CD4-positive, alpha-beta T cell (primary cell): Measurements from ENCODE around the gene CADM2. TPM values are rescaled to one million over a fixed set of nuclear protein-coding genes. Genes with fewer than 3 reads are reported as not detected.

Experiments used
- ATAC-seq: fragments of 200-7000 bp; cut with Tn5 transposase; one replicate; pipeline ENCODE4 v1.10.0; 2022; ENCODE audit warnings: mild to moderate bottlenecking; ENCODE audit not compliant: poor library complexity
- CTCF ChIA-PET: fragments of 350-600 bp; sonication (Branson Sonifier 250); formaldehyde crosslinking; loops from one replicate; lab custom pipeline; 2021; ENCODE audit warnings: antibody characterized with exemption, inconsistent platforms; lab: Charles Lee
- POLR2A ChIA-PET: fragments of 350-600 bp; sonication (Branson Sonifier 250); formaldehyde crosslinking; loops from one replicate; lab custom pipeline; 2021; ENCODE audit warnings: antibody characterized with exemption, inconsistent platforms; lab: Charles Lee
- DNase-seq, 14 experiments: peaks; one replicate each; pipeline ENCODE4 v3.0.0-alpha.2; 2013 to 2020; ENCODE audit warnings: mixed read lengths in 2 of 14
- H3K27ac ChIP-seq, 2 donors: one replicate each; pipeline versions ENCODE4 v1.5.1 to v1.7.0; 2013; ENCODE audit warnings: low read length in 2 of 2, low read depth in 1 of 2, mild to moderate bottlenecking in 1 of 2
- H3K27me3 ChIP-seq, 2 experiments: 1 replicate in 1 of 2; 2 replicates in 1 of 2; pipeline versions ENCODE4 v1.6.1 to v1.7.0; 2013; ENCODE audit warnings: low read length in 2 of 2, control low read depth in 1 of 2, mild to moderate bottlenecking in 1 of 2, moderate library complexity in 1 of 2; ENCODE audit not compliant: insufficient read depth in 2 of 2, control insufficient read depth in 1 of 2
- H3K36me3 ChIP-seq: one replicate; pipeline ENCODE4 v1.6.1; 2013; ENCODE audit warnings: low read length, control low read depth; ENCODE audit not compliant: insufficient read depth
- H3K4me1 ChIP-seq: one replicate; pipeline ENCODE4 v1.6.1; 2013; ENCODE audit warnings: low read length, control low read depth; ENCODE audit not compliant: insufficient read depth
- H3K4me3 ChIP-seq: one replicate; pipeline ENCODE4 v1.5.1; 2013; ENCODE audit warnings: mild to moderate bottlenecking, low read length, moderate library complexity
- H3K9me3 ChIP-seq, 2 experiments: 1 replicate in 1 of 2; 2 replicates in 1 of 2; pipeline versions ENCODE4 v1.6.1 to v1.7.0; 2013; ENCODE audit warnings: low read length in 2 of 2, mild to moderate bottlenecking in 2 of 2, control low read depth in 1 of 2, moderate library complexity in 1 of 2; ENCODE audit not compliant: control insufficient read depth in 1 of 2, insufficient read depth in 1 of 2
- H3K27ac Mint-ChIP-seq: one replicate; pipeline ENCODE4 v1.8.0; 2020; ENCODE audit warnings: mixed read lengths
- H3K27me3 Mint-ChIP-seq: one replicate; pipeline ENCODE4 v1.8.0; 2021; ENCODE audit warnings: mixed read lengths
- H3K36me3 Mint-ChIP-seq: one replicate; pipeline ENCODE4 v1.8.0; 2021; ENCODE audit warnings: low read depth, mixed read lengths
- H3K4me1 Mint-ChIP-seq: one replicate; pipeline ENCODE4 v1.8.0; 2021; ENCODE audit warnings: low read depth, mixed read lengths
- H3K4me3 Mint-ChIP-seq: one replicate; pipeline ENCODE4 v1.8.0; 2020; ENCODE audit warnings: mild to moderate bottlenecking, mixed read lengths
- H3K9me3 Mint-ChIP-seq: one replicate; pipeline ENCODE4 v1.8.0; 2020; ENCODE audit warnings: mixed read lengths
- intact Hi-C, 2 experiments: fragments of 100-400 bp; cut with DNase I in 1 of 2; cut with micrococcal nuclease in 1 of 2; formaldehyde crosslinking; loops; one replicate each; pipeline versions ENCODE4 v1.15.1 to v1.9.0; 2023 to 2025; cut with DNase I, micrococcal nuclease
- total RNA-seq, 174 experiments: library from RNA in 2 of 174; stranded (reverse) in 2 of 174; gene quantifications; one replicate each; pipeline ENCODE4 v1.2.3 and lab custom pipeline; 2021 to 2026
- TF ChIP-seq, protein P1 (sequence below): fragments of 200-600 bp; IDR thresholded peaks from one replicate; pipeline ENCODE4 v1.8.0; 2022; ENCODE audit warnings: antibody characterized with exemption, mild to moderate bottlenecking

CADM2 gene
- total RNA-seq, 2 experiments from 2014 or later, result 0.03 to 0.11 TPM

DNA sequence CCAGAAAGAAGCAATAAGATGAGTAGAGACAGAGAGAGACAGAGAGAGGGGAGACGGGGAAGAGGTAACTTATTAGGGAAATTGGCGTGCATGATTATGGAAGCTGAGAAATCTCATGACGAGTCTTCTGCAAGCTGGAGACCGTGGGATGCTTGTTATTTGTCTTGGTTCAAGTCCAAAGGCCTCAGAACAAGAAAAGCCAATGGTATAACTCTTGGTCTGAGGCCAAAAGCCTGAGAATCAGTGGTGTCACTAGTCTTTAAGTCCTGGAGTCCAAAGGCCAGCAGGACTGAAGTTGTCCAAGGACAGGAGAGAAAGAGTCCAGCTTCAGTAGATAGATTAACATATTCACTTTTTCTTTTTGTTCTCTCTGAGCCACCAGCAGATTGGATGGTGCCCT is 613.6 kb downstream of the CADM2 start:
- H3K36me3 ChIP-seq, result no peaks in the 10 kb centered on the region
- H3K4me3 ChIP-seq, result no peak overlapping the region
- ATAC-seq (no peak), DNase-seq (no peak)
- intact Hi-C loops, result no loop called here
- TF ChIP-seq, protein P1, sequence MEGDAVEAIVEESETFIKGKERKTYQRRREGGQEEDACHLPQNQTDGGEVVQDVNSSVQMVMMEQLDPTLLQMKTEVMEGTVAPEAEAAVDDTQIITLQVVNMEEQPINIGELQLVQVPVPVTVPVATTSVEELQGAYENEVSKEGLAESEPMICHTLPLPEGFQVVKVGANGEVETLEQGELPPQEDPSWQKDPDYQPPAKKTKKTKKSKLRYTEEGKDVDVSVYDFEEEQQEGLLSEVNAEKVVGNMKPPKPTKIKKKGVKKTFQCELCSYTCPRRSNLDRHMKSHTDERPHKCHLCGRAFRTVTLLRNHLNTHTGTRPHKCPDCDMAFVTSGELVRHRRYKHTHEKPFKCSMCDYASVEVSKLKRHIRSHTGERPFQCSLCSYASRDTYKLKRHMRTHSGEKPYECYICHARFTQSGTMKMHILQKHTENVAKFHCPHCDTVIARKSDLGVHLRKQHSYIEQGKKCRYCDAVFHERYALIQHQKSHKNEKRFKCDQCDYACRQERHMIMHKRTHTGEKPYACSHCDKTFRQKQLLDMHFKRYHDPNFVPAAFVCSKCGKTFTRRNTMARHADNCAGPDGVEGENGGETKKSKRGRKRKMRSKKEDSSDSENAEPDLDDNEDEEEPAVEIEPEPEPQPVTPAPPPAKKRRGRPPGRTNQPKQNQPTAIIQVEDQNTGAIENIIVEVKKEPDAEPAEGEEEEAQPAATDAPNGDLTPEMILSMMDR, result no peak
- Mint-ChIP-seq H3K9me3 (no peaks in the 10 kb centered on the region), H3K36me3 (no peaks in the 10 kb centered on the region), H3K27ac (no peak overlapping the region), H3K4me1 (no peaks in the 10 kb centered on the region), H3K4me3 (no peak overlapping the region), H3K27me3 (no peaks in the 10 kb centered on the region)
- no peaks in the 10 kb centered on the region for H3K27me3 ChIP-seq
- POLR2A ChIA-PET, result no interaction called here
- H3K27ac ChIP-seq, result no peak overlapping the region
- H3K4me1 ChIP-seq, result no peaks in the 10 kb centered on the region
- no peaks in the 10 kb centered on the region for H3K9me3 ChIP-seq
- CTCF ChIA-PET, result no interaction called here

DNA sequence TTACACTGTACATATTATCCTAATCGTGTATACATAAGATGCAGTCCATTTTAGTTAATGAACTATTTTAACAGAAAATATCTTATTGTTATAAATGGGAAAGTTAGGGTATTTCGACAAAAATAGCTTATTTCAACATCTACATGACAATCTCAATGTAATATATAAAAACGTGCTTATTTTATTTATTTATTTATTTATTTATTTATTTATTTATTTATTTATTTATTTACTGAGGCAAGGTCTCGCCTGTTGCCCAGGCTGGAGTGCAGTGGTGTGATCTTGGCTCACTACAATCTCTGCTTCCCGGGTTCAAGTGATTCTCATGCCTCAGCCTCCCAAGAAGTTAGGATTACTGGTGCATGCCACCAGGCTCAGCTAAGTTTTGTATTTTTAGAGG is 614.2 kb downstream of the CADM2 start:
- no peak overlapping the region for H3K4me3 Mint-ChIP-seq
- CTCF ChIA-PET, result no interaction called here
- Histone ChIP-seq H3K9me3 (no peaks in the 10 kb centered on the region), H3K27me3 (no peaks in the 10 kb centered on the region), H3K36me3 (no peaks in the 10 kb centered on the region), H3K4me3 (no peak overlapping the region), H3K4me1 (no peaks in the 10 kb centered on the region), H3K27ac (no peak overlapping the region)
- POLR2A ChIA-PET, result no interaction called here
- DNase-seq, result no peak
- TF ChIP-seq, protein P1, result no peak
- no peaks in the 10 kb centered on the region for H3K9me3 Mint-ChIP-seq
- no peaks in the 10 kb centered on the region for H3K4me1 Mint-ChIP-seq
- no peak for ATAC-seq
- intact Hi-C loops, result no loop called here
- no peak overlapping the region for H3K27ac Mint-ChIP-seq
- H3K36me3 Mint-ChIP-seq, result no peaks in the 10 kb centered on the region
- H3K27me3 Mint-ChIP-seq, result no peaks in the 10 kb centered on the region

DNA sequence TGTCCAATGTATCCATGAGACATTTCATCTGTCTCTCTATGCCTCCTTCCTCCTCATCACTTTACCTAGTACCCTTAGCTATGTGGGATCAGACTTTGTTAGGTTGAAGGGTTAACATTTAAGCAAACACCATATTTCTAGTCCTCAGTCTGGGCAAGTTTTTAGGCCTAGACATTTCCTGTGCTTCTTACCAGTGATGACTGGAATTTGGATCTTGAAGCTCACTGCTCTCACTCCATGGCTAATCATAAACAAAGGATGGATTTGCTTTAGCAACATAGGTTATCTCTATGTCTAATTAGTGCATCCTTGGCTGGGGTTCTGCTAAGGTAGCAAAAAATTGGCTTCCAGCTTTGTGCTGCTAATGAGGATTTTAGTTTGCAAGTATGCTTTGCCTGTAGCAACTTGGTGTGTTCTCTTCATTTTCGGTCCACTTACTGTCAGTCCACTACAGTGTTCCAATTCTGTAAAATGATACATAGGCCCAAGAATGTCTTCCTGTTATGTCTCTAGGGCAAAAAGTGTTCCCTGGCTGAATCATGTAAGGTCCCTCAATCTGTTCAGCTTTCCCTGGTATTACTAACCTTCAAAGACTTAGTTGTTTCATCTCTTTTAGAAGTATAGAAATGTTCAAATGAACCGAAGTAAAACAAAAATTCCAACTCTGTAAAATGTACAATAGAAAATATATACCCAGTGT is 615.4 kb downstream of the CADM2 start:
- H3K9me3 Mint-ChIP-seq, result no peaks in the 10 kb centered on the region
- ATAC-seq (no peak), DNase-seq (no peak)
- CTCF ChIA-PET, result no interaction called here
- no peak overlapping the region for H3K27ac Mint-ChIP-seq
- Histone ChIP-seq H3K27me3 (no peaks in the 10 kb centered on the region), H3K4me3 (no peak overlapping the region), H3K27ac (no peak overlapping the region), H3K4me1 (no peaks in the 10 kb centered on the region), H3K36me3 (no peaks in the 10 kb centered on the region), H3K9me3 (no peaks in the 10 kb centered on the region)
- intact Hi-C loops, result no loop called here
- POLR2A ChIA-PET, result no interaction called here
- TF ChIP-seq, protein P1, result no peak
- no peak overlapping the region for H3K4me3 Mint-ChIP-seq
- H3K36me3 Mint-ChIP-seq, result no peaks in the 10 kb centered on the region
- no peaks in the 10 kb centered on the region for H3K27me3 Mint-ChIP-seq
- no peaks in the 10 kb centered on the region for H3K4me1 Mint-ChIP-seq
